Measurements from ENCODE around the gene VPS45.
"Not testable (repeated sequence)": the region's sequence is repeated elsewhere in the genome, so short reads cannot be mapped to it uniquely, and the experiment has no call there.

Gene VPS45, protein sequence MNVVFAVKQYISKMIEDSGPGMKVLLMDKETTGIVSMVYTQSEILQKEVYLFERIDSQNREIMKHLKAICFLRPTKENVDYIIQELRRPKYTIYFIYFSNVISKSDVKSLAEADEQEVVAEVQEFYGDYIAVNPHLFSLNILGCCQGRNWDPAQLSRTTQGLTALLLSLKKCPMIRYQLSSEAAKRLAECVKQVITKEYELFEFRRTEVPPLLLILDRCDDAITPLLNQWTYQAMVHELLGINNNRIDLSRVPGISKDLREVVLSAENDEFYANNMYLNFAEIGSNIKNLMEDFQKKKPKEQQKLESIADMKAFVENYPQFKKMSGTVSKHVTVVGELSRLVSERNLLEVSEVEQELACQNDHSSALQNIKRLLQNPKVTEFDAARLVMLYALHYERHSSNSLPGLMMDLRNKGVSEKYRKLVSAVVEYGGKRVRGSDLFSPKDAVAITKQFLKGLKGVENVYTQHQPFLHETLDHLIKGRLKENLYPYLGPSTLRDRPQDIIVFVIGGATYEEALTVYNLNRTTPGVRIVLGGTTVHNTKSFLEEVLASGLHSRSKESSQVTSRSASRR

DNA sequence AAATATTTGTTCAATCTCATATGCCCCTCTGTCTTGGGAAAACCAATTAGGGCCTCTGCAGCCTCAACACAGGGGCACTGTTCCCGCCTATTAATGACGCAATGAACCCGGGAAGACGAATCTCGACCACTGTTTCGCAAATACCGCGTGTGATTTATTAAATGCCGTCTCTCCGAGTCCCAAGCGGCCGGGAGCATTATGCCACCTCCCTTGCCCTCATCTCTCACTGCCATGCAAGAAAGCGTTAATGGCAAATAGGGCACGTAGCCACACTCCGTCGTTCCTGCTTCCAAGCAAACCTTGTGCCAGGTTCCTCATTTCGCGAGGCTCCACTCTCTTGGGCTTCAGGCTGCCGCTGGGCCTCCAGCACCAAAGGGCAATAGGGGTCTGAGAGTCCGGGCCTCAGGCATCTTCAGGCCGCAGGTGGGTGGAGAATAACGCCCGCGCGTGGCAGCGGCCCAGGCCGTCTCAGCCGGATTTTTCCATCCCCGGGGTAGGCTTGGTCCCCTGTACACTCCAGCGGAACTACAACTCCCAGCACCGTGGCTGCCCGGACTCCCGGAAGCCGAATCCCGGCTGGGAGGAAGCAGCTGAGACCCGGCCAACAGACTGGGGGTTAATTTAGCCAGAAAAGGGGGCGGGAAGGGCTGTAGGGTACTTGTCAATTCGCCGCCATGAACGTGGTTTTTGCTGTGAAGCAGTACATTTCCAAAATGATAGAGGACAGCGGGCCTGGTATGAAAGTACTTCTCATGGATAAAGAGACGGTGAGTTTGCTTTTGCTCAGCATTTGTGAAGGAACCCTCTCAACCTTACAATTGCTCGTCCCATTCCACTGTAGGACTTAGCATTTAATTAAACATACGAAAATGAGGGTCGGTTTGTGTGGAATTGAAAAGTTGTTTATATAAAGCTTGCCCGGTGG, at the start of gene VPS45:
TSS of gene VPS45 (plus strand) at position 593 of the 925 bp plus-strand sequence. CDS start at position 675, 82 bp downstream.
- DNase-seq, result peak; percentile 97

DNA sequence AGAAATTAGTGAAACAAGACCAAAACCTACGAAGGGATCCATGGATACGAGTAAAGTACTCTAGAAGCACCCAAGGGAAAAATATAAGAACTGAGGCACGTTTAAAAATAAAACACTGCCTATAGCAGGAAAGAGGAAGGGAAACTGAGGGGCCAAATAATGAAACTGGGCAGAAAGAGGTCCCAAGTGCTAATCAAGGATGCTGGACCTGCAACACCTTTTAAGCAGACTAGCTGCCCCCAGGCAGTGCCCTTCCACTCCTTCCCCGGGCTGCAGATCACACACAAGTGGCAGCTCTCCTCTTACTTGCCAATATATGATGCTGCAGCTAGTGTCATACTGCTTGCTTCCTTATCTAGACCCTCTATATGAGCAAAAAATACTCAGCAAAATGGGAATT, 49.4 kb upstream of the VPS45 start:
- no peak for DNase-seq

DNA sequence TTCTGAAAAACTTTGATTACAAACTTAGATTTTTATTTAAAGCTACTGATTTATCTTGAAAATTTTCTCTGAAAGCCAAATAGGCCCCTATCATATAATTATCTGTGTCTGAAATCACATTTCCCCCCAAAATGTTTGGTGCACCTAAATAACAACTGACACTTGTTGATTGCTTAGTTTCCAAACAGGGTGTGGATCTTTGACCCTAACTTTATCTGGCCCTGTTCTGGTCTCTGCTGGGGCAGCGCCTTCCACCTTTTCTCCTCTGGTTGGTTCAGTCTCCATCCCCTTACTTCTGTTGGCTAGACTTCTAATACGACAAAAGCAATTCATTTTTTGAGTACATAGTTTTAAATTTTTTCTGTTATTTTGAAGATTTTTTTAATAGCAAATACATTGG, 46.9 kb upstream of the VPS45 start:
- DNase-seq, result no peak

DNA sequence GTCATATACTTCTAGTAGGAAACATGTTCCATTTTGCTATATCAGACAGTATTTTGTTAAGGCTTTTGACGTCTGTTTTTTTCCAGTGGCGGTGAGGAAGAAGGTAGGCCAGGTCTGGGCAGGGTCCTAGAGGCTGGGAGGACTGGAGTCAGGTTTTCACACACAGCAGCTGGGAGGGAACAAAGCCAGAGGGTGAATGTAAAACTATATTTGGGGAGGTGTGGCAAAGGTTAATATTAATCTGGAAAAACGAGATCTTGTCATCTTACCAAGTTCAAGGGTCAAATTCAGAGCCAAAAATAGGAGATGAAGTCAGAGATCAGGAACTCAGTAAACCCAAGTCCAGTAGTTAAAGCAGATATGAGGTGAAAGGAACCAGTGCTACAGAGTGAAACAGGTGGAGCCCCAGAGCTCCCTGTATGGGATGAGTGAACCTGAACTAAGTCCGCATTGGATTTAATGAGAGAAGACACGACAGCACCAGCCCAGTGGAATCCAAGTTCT, 46.3 kb upstream of the VPS45 start:
- no peak for DNase-seq

DNA sequence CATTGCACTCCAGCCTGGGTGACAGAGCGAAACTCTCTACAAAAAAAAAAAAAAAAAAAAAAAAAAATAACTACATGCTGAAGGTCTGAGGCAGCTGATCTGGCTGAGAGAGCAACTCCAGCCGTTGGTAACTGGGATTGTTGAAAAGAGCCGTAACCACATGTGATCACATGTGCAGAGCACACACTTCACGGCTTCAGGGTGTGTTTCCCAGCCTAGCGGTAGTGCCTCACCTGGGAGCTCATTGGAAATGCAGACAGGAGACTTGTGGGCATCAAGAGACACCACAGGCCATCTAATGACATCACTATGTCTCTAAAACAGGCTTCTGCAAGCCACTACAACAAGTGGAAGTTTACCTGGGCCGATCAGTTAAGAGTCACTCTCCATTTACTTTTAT, 45.2 kb upstream of the VPS45 start:
- no peak for DNase-seq

DNA sequence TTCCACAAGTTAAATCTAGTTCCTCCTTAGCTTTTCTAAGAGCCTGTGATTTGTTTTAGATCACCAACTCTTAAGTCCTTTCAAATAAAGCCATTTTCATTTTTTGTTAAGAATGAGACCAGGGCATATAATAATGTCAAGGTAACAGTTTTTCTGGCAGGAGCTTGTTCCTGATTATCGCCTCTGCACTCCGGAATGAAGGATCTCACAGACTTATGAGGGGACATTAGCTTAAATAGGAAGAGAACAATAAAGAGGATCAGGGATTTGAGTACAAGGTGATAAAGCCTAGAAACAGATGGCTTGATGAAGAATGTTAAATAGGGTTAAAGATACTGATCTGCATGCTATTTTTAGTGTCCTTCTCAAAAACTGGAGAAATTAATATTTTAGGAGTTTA, 43.4 kb upstream of the VPS45 start:
- no peak for DNase-seq

DNA sequence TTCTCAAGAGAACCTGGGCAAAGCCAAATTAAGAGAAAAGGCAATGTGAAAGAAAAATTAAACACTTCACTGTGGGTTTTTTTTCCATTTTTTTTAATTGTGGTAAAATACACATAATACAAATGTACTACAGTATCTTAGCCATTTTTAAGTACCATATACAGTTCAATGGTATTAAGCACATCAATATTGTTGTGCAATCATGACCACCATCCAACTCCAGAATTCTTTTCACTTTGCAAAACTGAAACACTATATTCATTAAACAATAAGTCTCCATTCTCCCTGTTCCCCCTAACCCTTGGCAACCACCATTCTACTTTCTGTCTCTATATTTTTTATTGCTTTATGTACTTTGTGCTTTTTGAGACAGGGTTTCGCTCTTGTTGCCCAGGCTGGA, 39.3 kb upstream of the VPS45 start:
- DNase-seq, result no peak

DNA sequence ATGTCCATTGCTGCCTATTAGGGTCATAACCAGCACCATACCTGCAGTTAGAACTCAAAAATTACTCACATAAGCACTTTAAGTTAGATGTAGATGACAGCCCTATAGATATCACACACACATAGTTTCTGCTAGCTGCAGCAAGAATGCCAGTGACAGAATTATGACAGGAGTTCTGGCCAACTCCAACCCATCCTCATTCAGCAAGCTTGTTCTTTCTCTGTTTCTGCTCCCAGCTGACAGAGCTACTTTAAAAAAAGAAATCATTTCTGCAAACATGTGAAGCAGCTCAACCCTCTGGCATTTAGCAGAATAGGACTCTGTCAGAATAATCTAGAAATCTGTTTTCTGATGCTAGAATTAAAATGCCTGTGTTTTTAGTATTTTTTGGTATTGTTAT, 33.2 kb upstream of the VPS45 start:
- no peak for DNase-seq

DNA sequence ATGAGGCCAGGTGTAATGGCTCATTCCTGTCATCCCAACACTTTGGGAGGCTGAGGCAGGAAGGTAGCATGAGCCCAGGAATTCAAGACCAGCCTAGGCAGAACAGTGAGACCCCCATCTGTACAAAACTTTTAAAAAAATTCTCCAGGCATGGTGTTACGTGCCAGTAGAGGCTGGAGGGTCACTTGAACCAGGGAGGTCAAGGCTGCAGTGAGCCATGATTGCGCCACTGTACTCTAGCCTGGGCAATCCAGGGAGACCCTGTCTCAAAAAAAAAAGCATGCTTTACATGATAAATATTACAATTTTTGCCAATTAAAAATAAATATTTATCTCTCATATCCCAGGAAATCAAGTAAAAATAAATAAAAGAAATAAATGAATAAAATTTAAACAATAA, 17.6 kb upstream of the VPS45 start:
- DNase-seq, result no peak

DNA sequence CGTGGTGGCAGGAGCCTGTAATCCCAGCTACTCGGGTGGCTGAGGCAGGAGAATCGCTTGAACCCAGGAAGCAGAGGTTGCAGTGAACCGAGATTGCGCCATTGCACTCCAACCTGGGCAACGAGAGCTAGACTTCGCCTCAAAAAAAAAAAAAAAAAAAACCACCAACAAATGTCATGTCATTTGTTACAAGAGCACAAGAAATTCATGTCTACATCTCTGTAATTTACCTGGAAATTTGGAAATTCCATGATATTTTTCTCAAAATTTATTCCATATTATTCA, 16.5 kb upstream of the VPS45 start:
- DNase-seq, result no peak

DNA sequence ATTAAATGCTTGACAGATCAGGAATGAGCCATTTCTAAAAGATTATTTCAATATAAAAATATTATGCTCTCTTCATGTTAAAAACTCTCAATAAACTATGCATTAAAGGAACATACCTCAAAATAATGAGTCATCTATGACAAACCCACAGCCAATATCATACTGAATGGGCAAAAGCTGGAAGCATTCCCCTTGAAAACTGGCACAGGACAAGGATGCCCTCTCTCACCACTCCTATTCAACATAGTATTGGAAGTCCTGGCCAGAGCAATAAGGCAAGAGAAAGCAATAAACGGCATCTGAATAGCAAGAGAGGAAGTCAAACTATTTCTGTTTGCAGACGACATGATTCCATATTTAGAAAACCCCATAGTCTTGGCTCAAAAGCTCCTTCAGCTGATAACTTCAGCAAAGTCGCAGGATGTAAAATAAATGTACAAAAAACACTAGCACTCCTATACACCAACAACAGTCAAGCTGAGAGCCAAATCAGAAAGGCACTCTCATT, 15.6 kb upstream of the VPS45 start:
- not testable (repeated sequence) for DNase-seq

DNA sequence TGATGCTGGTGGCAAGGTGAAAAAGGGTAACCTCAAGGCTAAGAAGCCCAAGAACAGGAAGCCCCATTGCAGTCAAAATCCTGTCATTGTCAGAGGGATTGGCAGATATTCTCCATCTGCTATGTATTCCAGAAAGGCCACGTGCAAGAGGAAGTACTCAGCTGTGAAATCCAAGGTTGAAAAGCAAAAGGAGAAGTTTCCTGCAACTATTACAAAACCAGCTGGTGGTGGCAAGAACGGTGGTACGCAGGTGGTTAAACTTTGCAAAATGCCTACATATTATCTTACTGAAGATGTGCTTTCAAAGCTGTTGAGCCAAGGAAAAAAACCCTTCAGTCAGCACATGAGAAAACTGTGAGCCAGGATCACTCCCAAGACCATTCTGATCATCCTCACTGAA, 13.7 kb upstream of the VPS45 start:
- peak; percentile 19 for DNase-seq

DNA sequence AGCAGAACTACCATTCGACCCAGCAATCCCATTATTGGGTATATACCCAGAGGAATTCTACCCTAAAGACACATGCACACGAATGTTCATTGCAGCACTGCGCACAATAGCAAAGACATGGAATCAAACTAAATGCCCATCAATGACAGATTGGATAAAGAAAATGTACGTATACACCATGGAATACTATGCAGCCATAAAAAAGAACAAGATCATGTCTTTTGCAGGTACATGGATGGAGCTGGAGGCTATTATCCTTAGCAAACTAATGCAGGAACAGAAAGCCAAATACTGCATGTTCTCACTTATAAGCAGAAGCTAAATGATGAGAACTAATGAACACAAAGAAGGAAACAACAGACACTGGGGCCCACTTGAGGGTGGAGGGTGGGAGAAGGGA, 12.1 kb upstream of the VPS45 start:
- DNase-seq, result not testable (repeated sequence)

DNA sequence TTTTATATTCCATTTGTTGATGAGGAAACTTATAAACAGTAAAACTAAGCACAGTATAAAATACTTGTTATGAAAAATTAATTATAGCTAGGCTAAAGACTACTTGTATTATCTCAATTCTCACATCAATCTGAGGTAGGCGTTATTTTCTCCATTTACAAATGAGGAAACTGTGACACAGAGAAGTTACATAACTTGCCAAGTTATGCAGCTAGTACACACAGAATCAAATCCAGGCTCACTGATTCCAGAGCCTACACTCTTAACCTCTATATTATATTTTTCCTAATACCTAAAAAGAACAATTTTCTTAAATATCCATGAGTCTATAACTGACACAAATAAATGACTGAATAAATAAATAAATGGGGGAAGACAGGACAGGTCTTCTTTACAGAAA, 11.2 kb upstream of the VPS45 start:
- no peak for DNase-seq

DNA sequence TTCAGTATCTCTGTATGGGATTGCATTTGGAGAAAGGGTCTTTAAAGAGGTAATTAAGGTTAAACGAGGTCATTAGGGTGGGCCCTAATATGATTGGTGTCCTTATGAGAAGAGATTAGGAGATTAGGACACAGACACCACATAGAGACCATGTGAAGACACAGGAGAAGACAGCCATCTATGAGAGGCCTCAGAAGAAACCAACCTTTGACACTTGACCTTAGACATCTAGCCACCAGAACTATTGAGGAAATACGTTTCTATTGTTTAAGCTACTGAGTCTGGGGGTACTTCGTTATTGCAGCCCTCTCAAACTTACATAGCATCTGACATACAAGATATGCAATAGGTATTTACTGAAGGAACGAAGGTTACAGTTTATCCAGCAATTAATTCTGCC, 7.3 kb upstream of the VPS45 start:
- no peak for DNase-seq

DNA sequence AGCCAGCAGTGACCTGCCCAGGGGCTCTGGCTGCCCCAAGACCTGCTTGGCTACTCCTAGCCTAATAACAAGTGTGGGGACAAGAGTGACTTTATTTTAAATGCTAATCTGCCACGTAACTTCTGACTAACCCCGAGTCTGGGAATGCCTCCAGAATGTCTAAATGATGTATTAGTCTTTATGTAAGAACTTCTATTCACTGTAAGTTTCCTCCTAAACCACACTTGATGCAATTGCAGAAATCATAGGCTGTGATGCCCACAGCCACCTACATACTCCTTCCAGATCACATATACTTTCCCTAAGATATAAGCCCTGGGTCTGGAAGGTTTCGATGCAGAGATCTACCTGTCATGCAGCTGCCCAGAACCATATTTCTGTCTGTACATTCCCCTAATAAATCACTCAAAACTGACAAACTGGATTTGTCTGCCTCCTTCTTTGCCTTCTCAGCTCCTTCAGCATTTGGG, 5.9 kb upstream of the VPS45 start:
- DNase-seq, result peak; percentile 22

DNA sequence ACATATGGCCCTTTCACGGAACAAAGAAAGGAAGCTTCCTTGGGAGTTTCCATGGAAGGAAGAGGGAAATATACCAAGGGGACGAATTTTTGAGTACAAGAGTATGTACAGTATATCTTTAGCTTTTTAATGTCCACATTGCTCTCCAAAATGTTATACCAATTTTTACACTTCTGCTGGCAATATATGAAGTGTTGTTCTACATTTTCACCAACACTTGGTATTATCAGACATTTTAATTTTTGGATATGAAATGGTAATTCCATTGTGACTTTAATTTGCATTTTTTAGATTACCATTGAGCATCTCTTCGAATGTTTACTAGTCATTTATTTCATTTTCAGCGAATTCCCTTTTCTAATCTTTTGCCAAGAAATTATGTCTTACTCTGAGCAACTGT, 5.5 kb upstream of the VPS45 start:
- DNase-seq, result no peak

DNA sequence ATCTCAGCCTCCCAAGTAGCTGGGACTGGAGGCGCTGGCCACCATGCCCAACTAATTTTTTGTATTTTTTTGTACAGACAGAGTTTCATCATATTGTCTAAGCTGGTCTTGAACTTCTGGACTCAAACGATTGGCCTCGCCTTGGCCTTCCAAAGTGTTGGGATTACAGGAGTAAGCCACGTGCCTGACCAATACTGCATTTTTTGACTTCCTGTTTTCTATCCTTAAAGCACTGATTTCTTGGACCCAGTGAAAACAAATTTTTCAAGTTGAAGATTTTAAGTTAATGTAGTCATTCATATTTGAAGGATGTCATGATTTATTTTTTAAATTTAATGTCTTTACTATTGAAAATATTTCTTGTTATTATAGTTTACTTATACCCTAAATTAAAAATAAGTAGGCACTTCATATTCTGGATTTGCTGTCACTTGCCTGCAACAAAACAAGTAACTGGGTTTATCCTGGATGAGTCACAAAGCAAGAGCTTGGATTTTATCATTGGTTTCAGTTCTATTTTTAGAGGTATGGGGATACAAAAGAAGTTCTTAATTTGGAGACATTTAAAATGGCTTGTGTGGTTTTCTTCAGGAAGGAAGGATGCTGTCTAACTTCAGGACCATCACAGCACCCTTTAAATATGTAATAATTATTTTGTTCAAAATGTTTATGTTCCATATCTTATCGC, 2.2 kb upstream of the VPS45 start:
- DNase-seq, result no peak

DNA sequence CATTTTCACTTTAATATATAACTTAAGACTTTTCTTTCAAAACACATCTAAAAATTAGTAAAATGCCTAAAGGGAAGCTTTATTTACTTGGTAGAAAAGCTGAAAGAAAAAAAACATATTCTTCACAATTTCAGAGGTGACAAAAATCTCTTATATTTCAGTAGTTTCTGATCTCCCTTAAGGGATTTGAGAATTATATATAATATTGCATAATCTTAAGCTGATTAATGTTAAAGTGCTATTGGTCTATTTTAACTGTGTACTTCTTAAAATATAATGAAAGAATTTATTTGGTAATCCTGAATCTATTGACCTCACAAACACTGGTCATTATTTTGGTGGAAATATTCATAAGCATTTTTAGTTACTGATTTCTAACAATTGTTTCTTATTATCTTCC, 1.2 kb upstream of the VPS45 start:
- DNase-seq, result no peak

DNA sequence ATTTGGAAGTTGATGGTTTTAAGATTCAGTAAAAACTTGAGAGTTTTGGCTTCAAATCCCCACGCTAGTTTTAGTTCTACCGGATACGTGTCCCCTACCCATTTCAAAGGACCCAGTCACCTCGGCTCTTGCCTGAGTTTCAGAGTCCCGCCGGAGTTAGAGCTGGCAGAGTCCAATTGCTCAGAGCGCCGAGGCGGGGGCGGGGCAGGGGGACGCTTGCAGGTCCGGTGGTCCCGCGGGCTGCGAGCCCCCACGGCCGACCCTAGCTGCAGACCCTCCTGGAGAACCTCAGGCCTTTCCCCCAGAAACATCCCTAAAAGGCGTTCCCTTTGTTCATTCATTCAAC, 765 bp upstream of the VPS45 start:
- DNase-seq, result no peak

DNA sequence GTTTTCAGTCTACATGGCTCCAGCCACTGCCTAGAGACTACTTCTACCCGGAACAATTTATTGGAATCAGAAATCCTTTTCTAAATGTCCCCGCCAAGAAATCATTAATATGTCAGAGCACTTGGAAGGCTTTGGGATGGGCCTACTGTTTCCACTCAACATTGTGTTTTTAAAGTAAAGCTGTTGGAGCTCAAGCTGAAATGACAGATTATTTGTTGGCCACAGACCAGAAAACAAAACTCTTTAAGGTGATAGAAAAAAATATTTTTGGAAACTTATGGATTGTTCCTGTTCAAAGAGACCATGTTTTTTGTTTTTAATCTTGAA, 496 bp downstream of the VPS45 start:
- DNase-seq, result no peak

DNA sequence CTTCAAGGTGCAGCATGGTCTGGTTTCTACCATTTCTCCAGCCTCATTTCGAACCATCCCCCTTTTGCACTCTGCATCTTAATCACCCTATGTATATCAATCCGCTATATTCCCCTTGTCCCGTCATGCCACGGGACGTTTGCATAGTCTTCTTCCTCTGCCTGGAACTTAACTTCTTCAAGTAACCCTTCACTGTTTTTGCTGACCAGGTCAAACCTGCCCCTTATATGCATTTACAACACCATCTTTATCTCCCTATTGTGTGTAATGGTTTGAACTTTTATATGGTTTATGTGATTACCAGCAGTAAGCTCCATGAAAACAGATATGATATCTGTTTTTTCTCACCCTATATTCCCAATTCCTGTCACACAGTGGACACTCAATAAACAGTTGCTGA, 2.3 kb downstream of the VPS45 start:
- DNase-seq, result no peak

DNA sequence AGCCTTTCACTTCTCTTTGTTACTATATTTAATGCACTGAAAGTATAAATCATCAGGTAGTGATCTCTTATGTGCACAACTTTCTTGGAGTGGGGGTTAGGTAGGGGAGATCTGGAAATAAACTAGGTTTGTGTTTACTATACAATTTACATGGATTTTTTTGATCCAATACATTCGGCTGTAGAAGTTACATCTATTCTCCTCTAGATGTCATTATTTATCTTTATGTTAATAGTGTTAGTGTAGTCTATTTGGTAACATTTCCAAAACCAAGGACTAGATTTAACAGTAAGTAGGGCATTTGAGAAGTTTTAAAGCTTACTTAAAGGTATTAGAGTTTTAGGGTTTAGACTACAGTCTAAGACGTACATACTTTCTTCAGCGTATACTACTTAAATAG, 5.4 kb downstream of the VPS45 start:
- DNase-seq, result no peak

Measured in femur (tissue), 1 donor.